Chondrocyte (in vitro differentiated cells): Measurements from ENCODE around the gene PRKAG2. TPM values are rescaled to one million over a fixed set of nuclear protein-coding genes. Genes with fewer than 3 reads are reported as not detected.

Experiments used
- DNase-seq: peaks from one replicate; pipeline ENCODE4 v3.0.0; 2021; ENCODE audit warnings: mixed read lengths, low spot score
- H3K27ac Mint-ChIP-seq: one replicate; pipeline ENCODE4 v1.8.0; 2021; ENCODE audit warnings: mild to moderate bottlenecking, moderate library complexity, mixed read lengths; ENCODE audit not compliant: unreplicated experiment
- H3K27me3 Mint-ChIP-seq: 2 replicates; pipeline ENCODE4 v1.8.0; 2021; ENCODE audit warnings: low read depth, mixed read lengths
- H3K36me3 Mint-ChIP-seq: 2 replicates; pipeline ENCODE4 v1.8.0; 2021; ENCODE audit warnings: low read depth, mixed read lengths
- H3K4me1 Mint-ChIP-seq: 2 replicates; pipeline ENCODE4 v1.8.0; 2021; ENCODE audit warnings: low read depth, mild to moderate bottlenecking, mixed read lengths
- H3K4me3 Mint-ChIP-seq: one replicate; pipeline ENCODE4 v1.8.0; 2021; ENCODE audit warnings: mild to moderate bottlenecking, moderate library complexity, mixed read lengths; ENCODE audit not compliant: unreplicated experiment
- H3K9me3 Mint-ChIP-seq: 2 replicates; pipeline ENCODE4 v1.8.0; 2021; ENCODE audit warnings: low read depth, mixed read lengths
- total RNA-seq: library from RNA; stranded (reverse); gene quantifications from 3 replicates; pipeline ENCODE4 v1.2.1, GENCODE V29; 2021
- TF ChIP-seq, protein P1 (sequence below): fragments of 200-600 bp; sonication (generic); IDR thresholded peaks from 2 replicates; pipeline ENCODE4 v1.5.0; 2021; ENCODE audit warnings: antibody characterized with exemption, mild to moderate bottlenecking, moderate library complexity

PRKAG2 gene
- total RNA-seq, 1 donor from 2014 or later = 35.4 TPM

DNA sequence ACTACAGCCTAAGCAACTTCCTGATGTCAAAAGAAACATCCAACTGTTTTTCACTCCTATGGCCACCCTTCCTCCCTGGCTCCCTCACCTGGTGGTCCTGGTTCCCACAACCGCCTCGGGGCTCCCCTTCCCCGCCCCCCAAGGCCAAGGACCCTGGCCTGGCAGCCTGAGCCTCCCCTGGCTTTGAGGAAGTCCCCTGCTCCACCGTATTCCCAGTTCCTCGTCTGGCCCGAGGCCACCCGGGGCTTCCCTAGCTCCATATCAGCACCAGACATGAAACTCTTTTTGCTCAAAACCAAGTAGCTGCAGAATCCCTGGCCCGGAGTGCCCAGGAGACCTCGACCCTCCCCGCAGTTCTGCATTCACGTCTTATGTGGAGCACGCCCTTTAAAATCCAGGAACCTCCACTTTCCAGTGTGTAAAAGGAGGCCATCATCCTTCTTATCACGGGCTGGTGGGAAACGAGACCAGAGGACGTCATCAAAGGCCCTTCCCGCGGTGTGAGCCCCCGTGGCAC lies 82.9 kb downstream of the PRKAG2 start:
- Mint-ChIP-seq H3K36me3 (no peaks in the 10 kb centered on the region), H3K27ac (no peak overlapping the region), H3K9me3 (no peaks in the 10 kb centered on the region), H3K4me3 (no peak overlapping the region), H3K4me1 (no peaks in the 10 kb centered on the region), H3K27me3 (peaks cover 6% of the 10 kb centered on the region)
- TF ChIP-seq, protein P1, sequence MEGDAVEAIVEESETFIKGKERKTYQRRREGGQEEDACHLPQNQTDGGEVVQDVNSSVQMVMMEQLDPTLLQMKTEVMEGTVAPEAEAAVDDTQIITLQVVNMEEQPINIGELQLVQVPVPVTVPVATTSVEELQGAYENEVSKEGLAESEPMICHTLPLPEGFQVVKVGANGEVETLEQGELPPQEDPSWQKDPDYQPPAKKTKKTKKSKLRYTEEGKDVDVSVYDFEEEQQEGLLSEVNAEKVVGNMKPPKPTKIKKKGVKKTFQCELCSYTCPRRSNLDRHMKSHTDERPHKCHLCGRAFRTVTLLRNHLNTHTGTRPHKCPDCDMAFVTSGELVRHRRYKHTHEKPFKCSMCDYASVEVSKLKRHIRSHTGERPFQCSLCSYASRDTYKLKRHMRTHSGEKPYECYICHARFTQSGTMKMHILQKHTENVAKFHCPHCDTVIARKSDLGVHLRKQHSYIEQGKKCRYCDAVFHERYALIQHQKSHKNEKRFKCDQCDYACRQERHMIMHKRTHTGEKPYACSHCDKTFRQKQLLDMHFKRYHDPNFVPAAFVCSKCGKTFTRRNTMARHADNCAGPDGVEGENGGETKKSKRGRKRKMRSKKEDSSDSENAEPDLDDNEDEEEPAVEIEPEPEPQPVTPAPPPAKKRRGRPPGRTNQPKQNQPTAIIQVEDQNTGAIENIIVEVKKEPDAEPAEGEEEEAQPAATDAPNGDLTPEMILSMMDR = no peak
- DNase-seq = peak; percentile 58

GRCh38 chr7:151793531-151793951 lies 83.4 kb downstream of the PRKAG2 start:
- Mint-ChIP-seq H3K36me3 (no peaks in the 10 kb centered on the region), H3K27me3 (peaks cover 6% of the 10 kb centered on the region), H3K4me3 (no peak overlapping the region), H3K4me1 (no peaks in the 10 kb centered on the region), H3K27ac (no peak overlapping the region), H3K9me3 (no peaks in the 10 kb centered on the region)
- DNase-seq = peak; percentile 87
- TF ChIP-seq, protein P1 = no peak

GRCh38 chr7:151792636-151793035 lies 84.3 kb downstream of the PRKAG2 start:
- TF ChIP-seq, protein P1 = no peak
- Mint-ChIP-seq H3K9me3 (no peaks in the 10 kb centered on the region), H3K4me3 (no peak overlapping the region), H3K36me3 (no peaks in the 10 kb centered on the region), H3K27ac (no peak overlapping the region), H3K4me1 (no peaks in the 10 kb centered on the region), H3K27me3 (peaks cover 6% of the 10 kb centered on the region)
- peak; percentile 47 for DNase-seq

- peak; percentile 9 for DNase-seq
- Mint-ChIP-seq H3K27me3 (peaks cover 6% of the 10 kb centered on the region), H3K4me3 (no peak overlapping the region), H3K4me1 (no peaks in the 10 kb centered on the region), H3K9me3 (no peaks in the 10 kb centered on the region), H3K27ac (no peak overlapping the region), H3K36me3 (no peaks in the 10 kb centered on the region)
- TF ChIP-seq, protein P1 = no peak
Observed at GRCh38 chr7:151792086-151792485, 84.8 kb downstream of the PRKAG2 start.

DNA sequence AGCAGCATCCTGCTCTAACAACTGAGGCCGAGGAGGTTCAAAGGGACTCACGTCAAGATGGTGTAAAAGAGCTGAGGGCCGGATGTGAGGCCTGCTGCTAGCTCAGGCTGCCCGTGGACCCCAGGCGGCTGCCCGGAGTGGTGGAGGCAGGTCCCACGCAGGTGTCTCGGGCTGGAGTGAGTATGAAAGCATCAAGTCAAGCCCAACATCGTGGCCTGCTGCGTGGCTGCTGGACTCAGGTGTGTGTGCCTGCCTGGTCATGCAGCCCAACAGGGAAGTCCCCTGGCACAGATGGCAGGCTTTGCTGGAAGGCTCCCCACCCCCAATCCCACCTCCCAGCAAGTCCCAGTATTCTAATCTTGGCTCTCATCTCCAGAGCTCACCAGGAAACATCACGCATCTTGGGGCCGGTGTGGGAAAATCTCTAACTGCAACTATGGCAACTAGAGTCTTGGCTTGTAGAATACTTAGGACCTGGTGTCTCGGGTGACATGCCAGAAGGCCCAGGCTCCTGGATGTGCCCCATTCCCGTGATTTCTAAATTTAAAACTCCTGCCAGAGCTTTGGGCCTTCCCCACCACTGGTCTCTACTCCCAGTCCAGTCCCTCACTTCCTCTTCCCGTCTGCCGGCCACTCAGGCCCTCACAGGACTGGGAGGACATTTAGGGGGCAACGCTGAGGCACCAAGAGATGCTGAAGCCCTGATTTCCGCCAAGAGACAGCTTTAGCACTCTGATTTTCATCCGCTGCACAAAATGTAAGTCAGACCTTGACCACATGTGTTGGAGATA lies 85.9 kb downstream of the PRKAG2 start:
- TF ChIP-seq, protein P1 = no peak
- DNase-seq = peak; percentile 75
- H3K27me3 Mint-ChIP-seq = peaks cover 6% of the 10 kb centered on the region
- H3K4me3 Mint-ChIP-seq = no peak overlapping the region
- H3K36me3 Mint-ChIP-seq = no peaks in the 10 kb centered on the region
- H3K9me3 Mint-ChIP-seq = no peaks in the 10 kb centered on the region
- H3K27ac Mint-ChIP-seq = no peak overlapping the region
- H3K4me1 Mint-ChIP-seq = no peaks in the 10 kb centered on the region
